Transverse colon (tissue), 4 donors: Measurements from ENCODE around the gene CALN1.

Experiments used
- EP300 ChIP-seq: sonication (generic); formaldehyde crosslinking; IDR thresholded peaks from one replicate; pipeline ENCODE4 v1.6.1; 2017; ENCODE audit warnings: antibody characterized with exemption, low read depth
- POLR2A ChIP-seq: fragments of 450-650 bp; IDR thresholded peaks from one replicate; pipeline ENCODE4 v1.6.1; 2016; ENCODE audit warnings: antibody characterized with exemption, mild to moderate bottlenecking, moderate library complexity
- POLR2AphosphoS5 ChIP-seq, 3 donors: sonication (generic); formaldehyde crosslinking; IDR thresholded peaks; one replicate each; pipeline ENCODE4 v1.6.1; 2016; ENCODE audit warnings: antibody characterized with exemption in 3 of 3
- TF ChIP-seq, protein P1 (sequence below), 5 experiments: fragments of 200-600 bp in 3 of 5; fragments of 450-650 bp in 2 of 5; sonication (generic) in 3 of 5; IDR thresholded peaks; 1 replicate in 2 of 5; 2 replicates in 3 of 5; pipeline ENCODE4 v1.5.1; 2016 to 2017; ENCODE audit warnings: antibody characterized with exemption in 5 of 5, inconsistent platforms in 3 of 5, mild to moderate bottlenecking in 2 of 5, moderate library complexity in 1 of 5

DNA sequence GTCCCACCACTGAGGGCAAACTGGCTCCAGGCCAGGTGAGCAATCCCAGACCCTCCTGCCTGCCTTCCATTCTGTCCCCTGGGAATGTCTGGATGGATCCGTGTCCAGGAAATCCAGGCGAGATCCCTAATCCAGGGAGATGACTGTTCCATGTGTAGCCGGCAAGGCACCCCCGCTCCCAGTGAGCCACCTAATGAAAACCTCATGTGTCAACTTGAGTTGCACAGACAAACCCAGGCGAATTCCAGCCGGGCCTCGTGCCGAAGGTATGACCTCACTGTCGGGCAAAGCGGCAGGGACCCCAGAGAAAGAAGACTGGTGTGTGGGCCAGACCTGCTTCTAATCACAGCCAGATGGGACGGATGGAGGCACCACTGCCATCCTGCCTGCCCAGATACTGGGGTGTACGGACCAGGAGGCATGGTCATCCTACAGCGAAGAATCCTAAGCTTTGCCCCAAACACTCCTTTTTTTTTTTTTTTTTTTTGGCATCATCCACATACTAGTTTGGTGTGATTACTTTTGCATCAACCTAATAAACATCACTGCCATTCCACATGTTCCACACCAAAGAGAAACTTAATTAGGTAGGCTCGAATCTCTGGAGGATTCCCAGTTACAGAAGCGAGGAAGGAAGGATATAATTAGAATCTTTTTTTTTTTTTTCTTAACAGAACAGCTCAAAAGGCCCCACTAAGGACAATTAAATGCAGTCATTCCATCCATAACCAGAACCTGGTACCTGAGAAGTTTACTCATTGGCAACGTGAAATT, 313.1 kb downstream of the CALN1 start:
- TF ChIP-seq, protein P1, sequence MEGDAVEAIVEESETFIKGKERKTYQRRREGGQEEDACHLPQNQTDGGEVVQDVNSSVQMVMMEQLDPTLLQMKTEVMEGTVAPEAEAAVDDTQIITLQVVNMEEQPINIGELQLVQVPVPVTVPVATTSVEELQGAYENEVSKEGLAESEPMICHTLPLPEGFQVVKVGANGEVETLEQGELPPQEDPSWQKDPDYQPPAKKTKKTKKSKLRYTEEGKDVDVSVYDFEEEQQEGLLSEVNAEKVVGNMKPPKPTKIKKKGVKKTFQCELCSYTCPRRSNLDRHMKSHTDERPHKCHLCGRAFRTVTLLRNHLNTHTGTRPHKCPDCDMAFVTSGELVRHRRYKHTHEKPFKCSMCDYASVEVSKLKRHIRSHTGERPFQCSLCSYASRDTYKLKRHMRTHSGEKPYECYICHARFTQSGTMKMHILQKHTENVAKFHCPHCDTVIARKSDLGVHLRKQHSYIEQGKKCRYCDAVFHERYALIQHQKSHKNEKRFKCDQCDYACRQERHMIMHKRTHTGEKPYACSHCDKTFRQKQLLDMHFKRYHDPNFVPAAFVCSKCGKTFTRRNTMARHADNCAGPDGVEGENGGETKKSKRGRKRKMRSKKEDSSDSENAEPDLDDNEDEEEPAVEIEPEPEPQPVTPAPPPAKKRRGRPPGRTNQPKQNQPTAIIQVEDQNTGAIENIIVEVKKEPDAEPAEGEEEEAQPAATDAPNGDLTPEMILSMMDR (IDR thresholded peaks at IDR 0.05), result no peak
- TF ChIP-seq POLR2AphosphoS5 (IDR thresholded peaks at IDR 0.05) (no peak), EP300 (no peak), POLR2A (no peak)
